ENCODE measurements around the gene IQGAP1.

The IQGAP1 gene

DNA sequence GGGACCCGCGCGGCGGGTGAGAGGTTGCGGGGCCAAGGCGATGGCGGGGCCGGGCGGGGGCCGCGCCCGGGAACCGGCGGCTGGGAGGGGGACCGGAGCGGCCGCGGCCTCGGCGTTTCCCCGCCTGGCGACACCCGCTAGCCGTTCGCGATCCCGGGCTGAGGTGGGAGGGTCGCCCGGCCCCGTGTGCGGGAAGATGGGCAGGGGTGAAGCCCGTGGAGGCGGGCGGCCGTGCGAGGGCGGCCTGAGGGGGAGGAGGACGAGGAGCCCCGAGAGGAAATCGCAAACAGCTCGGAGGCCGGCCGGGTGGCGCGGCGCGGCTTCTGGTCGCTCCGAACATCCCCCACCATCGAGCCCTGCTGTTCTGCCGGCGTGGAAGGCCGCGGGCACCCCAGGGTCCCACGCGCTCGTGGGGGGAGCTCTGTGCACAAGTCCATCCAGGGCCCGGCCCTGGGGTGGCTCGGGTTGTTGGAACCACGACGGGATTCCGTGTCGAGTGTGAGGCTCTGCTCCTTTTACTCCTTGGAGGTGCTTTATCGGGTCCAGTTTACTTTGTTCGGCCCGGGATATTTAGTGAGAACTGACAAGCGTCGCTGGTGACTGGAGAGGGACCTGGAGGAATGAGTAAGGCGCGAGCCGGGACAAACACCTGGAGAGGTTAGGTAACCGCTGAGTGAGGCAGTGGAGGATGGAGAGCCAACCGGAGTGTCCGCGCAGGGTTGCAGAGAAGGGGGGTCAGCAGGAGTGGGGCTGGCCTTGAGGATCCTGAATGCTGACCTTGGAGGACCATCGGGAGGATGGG, 142.4 kb downstream of the IQGAP1 start:
- Mint-ChIP-seq H3K4me1 (peaks cover 52% of the 10 kb centered on the region), H3K9me3 (no peaks in the 10 kb centered on the region), H3K27ac (peak overlapping the region; percentile 91), H3K36me3 (peaks cover 33% of the 10 kb centered on the region), H3K4me3 (peak overlapping the region; percentile 99), H3K27me3 (no peaks in the 10 kb centered on the region)
- CTCF ChIA-PET, result interaction anchor here (1.1 to 2.7 kb wide), 7 partner anchors 9 to 401 kb away, joined by 3 to 13 read pairs (median 4); no protein-coding TSS in a partner anchor
- peak; percentile 69 for DNase-seq

DNA sequence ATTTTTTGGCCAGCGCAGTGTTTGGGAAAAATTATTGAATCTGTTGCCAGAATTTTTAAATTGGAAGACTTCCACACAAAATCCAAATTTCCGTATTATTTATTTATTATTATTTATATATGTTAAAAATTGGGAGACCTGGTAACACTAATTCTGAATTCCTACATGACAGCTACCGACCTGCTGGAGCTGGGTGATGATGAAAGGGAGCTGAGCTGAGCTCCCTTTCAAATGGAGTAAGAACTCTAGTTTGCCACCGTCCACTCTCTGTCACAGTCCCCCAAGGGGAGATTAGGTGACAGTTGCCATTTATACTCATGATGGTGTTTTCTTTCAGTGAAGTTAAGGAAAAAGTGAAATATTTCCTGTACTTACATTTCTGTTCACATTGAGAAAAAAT, 143.1 kb downstream of the IQGAP1 start:
- H3K27ac Mint-ChIP-seq, result peak overlapping the region; percentile 89
- no peaks in the 10 kb centered on the region for H3K9me3 Mint-ChIP-seq
- peaks cover 59% of the 10 kb centered on the region for H3K4me1 Mint-ChIP-seq
- H3K27me3 Mint-ChIP-seq, result no peaks in the 10 kb centered on the region
- peaks cover 36% of the 10 kb centered on the region for H3K36me3 Mint-ChIP-seq
- H3K4me3 Mint-ChIP-seq, result peak overlapping the region; percentile 99
- CTCF ChIA-PET, result interaction anchor here (1.1 to 2.7 kb wide), 7 partner anchors 9 to 400 kb away, joined by 3 to 13 read pairs (median 4); no protein-coding TSS in a partner anchor
- DNase-seq, result no peak

DNA sequence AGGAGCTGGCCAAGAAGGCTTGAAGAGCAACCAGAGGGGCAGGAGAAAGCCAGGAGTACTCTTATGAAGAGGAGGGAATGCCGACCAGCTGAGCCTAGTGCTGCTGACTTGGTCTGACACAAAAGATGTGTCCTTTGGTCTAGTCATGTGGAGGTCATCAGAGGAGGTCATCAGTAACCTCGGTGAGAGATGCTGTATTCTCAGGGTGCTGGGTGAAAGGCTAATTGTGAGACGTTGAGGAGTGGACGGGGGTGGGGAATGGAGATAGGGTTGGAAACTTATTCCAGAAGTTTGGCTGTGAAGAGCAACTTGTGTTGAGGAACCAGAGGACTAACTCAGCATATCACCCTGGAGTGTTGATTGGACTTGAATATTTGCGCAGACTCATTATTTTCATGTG, 147.2 kb downstream of the IQGAP1 start:
- H3K27ac Mint-ChIP-seq, result peak overlapping the region; percentile 69

DNA sequence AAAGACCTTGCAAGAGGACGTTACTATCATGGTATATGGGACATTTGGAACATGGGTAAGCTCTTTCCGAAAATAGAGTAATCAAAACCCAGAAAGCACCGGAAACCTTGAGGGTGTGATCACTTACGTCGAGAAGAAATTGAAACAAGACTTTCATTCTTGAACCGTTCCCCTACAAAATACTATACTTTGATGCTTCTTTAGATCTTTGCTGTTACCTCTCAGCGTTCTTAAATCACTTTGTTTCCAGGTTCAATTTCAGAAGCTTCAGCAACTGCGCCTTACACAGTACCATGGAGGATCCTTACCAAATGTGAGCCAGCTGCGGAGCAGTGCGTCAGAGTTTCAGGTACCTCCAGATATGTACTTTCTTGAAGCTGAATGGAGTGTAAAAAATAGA, 151.7 kb downstream of the IQGAP1 start:
- Mint-ChIP-seq H3K9me3 (no peaks in the 10 kb centered on the region), H3K27ac (peak overlapping the region; percentile 99), H3K27me3 (no peaks in the 10 kb centered on the region), H3K4me1 (peaks cover 82% of the 10 kb centered on the region), H3K4me3 (peak overlapping the region; percentile 84), H3K36me3 (peaks cover 68% of the 10 kb centered on the region)
- DNase-seq, result peak; percentile 65
- CTCF ChIA-PET, result interaction anchor here (0.7 to 2.0 kb wide), 7 partner anchors 9 to 130 kb away, joined by 3 to 13 read pairs (median 3); partner anchors contain the start of gene CRTC3

More for the DNA sequence above, 147.2 kb downstream of the IQGAP1 start:
- H3K36me3 Mint-ChIP-seq, result peaks cover 67% of the 10 kb centered on the region
- H3K9me3 Mint-ChIP-seq, result no peaks in the 10 kb centered on the region
- no peaks in the 10 kb centered on the region for H3K27me3 Mint-ChIP-seq
- DNase-seq, result no peak
- CTCF ChIA-PET, result interaction anchor here (0.8 kb wide), 1 partner anchor 216 kb away, joined by 3 read pairs; no protein-coding TSS in a partner anchor
- H3K4me3 Mint-ChIP-seq, result no peak overlapping the region
- H3K4me1 Mint-ChIP-seq, result peaks cover 85% of the 10 kb centered on the region

DNA sequence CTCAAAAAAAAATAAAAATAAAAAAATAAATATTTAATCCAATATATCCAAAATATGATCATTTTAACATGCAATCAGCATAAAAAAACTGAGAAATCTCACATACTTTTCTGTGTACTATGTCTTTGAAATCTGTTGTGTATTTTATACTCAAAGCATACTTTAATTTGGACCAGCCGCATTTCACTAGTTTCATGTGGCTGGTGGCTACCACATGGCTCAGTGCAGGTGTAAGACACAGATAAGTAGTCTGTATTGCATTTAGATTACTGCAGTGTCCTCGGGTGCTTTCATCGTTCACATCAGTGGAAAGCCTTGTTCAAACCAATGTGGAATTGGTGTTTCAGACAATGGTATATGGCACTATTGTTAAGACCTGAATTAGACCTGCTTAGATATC, 152.7 kb downstream of the IQGAP1 start:
- Mint-ChIP-seq H3K27ac (peak overlapping the region; percentile 88), H3K36me3 (peaks cover 69% of the 10 kb centered on the region)
- CTCF ChIA-PET, result interaction anchor here (0.9 to 2.0 kb wide), 3 partner anchors 10 to 129 kb away, joined by 3 to 13 read pairs (median 4); partner anchors contain the start of gene CRTC3

GRCh38 chr15:90545095-90545494, 157.1 kb downstream of the IQGAP1 start:
- H3K4me1 Mint-ChIP-seq, result peaks cover 70% of the 10 kb centered on the region
- peaks cover 62% of the 10 kb centered on the region for H3K36me3 Mint-ChIP-seq
- peak overlapping the region; percentile 52 for H3K27ac Mint-ChIP-seq
- no peak for DNase-seq
- no peak overlapping the region for H3K4me3 Mint-ChIP-seq
- no peaks in the 10 kb centered on the region for H3K9me3 Mint-ChIP-seq
- CTCF ChIA-PET, result interaction anchor here (1.8 kb wide), 1 partner anchor 12 kb away, joined by 4 read pairs; no protein-coding TSS in a partner anchor
- H3K27me3 Mint-ChIP-seq, result no peaks in the 10 kb centered on the region

More for the DNA sequence above, 152.7 kb downstream of the IQGAP1 start:
- H3K27me3 Mint-ChIP-seq, result no peaks in the 10 kb centered on the region
- DNase-seq, result no peak
- H3K9me3 Mint-ChIP-seq, result no peaks in the 10 kb centered on the region
- H3K4me1 Mint-ChIP-seq, result peaks cover 81% of the 10 kb centered on the region
- peak overlapping the region; percentile 84 for H3K4me3 Mint-ChIP-seq

DNA sequence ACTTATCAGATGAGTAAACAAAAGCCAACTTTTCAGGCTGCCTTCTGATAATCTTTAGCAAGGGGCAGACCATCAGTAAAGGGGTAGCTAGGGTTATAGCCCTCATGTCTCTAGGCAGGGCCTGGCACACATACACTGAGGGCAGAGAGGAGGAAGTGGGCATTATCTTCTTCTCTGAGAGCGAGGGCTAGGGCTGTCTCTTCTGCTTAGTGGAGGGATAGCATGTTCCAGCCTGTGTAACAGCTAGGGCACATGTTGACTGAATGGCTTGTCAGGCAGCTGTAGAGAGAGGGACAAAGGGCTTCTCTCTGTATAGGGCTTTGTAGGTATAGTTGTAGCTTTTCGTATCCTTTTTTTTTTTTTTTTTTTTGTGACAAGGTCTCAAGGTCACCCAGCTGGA, 159.5 kb downstream of the IQGAP1 start:
- CTCF ChIA-PET, result interaction anchor here (0.9 kb wide), 1 partner anchor 57 kb away, joined by 3 read pairs; no protein-coding TSS in a partner anchor
- H3K36me3 Mint-ChIP-seq, result peaks cover 68% of the 10 kb centered on the region

GRCh38 chr15:90550919-90551318, 162.9 kb downstream of the IQGAP1 start:
- Mint-ChIP-seq H3K36me3 (peaks cover 61% of the 10 kb centered on the region), H3K9me3 (no peaks in the 10 kb centered on the region), H3K27me3 (no peaks in the 10 kb centered on the region), H3K27ac (peak overlapping the region; percentile 55), H3K4me1 (peaks cover 64% of the 10 kb centered on the region), H3K4me3 (no peak overlapping the region)
- CTCF ChIA-PET, result no interaction called here
- DNase-seq, result no peak

More for the DNA sequence above, 159.5 kb downstream of the IQGAP1 start:
- no peak for DNase-seq
- Mint-ChIP-seq H3K27ac (peak overlapping the region; percentile 75), H3K4me3 (no peak overlapping the region), H3K27me3 (no peaks in the 10 kb centered on the region), H3K9me3 (no peaks in the 10 kb centered on the region), H3K4me1 (peaks cover 71% of the 10 kb centered on the region)

Measured in activated naive CD4-positive, alpha-beta T cell treated with anti-CD3 and anti-CD28 coated beads, Interleukin-2, amount 10 ng/mL, durations not matched to agents 7 days and 5 days (primary cell).